T-helper 2 cell treated with Interferon-gamma antibody and Interleukin-4, amounts not matched to agents 100 ng/mL and 5 ng/mL, for 36 hours (primary cell): ENCODE measurements around the gene TAF4B. TPM values are rescaled to one million over a fixed set of nuclear protein-coding genes. Genes with fewer than 3 reads are reported as not detected.
"Not testable (repeated sequence)": the region's sequence is repeated elsewhere in the genome, so short reads cannot be mapped to it uniquely, and the experiment has no call there.

Experiments used
- intact Hi-C: fragments of 100-400 bp; cut with micrococcal nuclease; formaldehyde crosslinking; loops from one replicate; pipeline ENCODE4 v1.15.1; 2023
- total RNA-seq: library from RNA; stranded (reverse); gene quantifications from 2 replicates; pipeline ENCODE4 v1.2.3, GENCODE V29; 2022

TAF4B gene
- total RNA-seq, 1 donor from 2014 or later = 10.1 TPM

DNA sequence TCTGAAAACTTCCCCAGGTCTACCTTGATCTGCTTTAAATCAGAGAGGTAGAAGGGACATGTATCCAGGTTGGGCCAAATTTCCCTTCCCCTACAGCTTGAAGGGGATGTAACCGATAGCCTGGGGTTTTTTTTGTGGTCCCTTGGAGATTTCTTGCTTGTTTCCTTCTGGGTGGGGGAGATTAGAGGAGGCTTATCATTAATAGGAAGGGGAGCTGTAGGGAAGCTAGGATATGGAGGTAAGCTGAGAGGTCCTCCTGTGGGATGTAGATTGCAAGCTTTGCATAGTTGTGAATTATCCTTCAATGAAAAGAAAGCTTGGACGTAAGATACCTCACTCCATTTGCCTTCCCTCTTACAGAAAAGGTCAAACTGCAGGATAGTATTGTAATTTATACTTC, 11.1 kb downstream of the TAF4B start:
- intact Hi-C loops = not testable (repeated sequence)

DNA sequence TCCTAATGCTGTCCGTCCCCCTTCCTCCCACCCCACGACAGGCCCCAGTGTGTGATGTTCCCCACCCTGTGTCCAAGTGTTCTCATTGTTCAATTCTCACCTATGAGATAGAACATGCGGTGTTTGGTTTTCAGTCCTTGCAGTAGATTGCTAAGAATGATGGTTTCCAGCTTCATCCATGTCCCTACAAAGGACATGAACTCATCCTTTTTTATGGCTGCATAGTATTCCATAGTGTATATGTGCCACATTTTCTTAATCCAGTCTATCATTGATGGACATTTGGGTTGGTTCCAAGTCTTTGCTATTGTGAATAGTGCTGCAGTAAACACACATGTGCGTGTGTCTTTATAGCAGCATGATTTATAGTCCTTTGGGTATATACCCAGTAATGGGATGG, 12.5 kb downstream of the TAF4B start:
- intact Hi-C loops = not testable (repeated sequence)

DNA sequence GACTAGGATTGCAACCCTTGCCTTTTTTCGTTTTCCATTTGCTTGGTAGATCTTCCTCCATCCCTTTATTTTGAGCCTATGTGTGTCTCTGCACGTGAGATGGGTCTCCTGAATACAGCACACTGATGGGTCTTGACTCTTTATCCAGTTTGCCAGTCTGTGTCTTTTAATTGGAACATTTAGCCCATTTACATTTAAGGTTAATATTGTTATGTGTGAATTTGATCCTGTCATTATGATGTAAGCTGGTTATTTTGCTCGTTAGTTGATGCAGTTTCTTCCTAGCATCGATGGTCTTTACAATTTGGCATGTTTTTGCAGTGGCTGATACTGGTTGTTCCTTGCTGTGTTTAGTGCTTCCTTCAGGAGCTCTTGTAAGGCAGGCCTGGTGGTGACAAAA, 16.1 kb downstream of the TAF4B start:
- intact Hi-C loops = not testable (repeated sequence)

DNA sequence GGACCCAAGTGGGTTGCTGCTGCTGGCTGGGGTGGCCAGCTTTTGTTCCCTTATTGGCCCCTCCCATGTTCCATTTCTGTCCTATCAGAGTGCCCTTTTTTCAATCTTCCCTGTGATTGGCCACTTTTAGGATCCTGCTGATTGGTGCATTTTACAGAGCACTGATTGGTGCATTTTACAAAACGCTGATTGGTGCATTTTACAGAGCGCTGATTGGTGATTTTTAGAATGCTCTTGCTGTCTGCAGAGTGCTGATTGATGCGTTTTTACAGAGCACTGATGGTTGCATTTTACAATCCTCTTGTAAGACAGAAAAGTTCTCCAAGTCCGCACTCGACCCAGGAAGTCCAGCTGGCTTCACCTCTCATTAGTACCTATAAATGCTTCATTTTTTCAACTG, 19.2 kb downstream of the TAF4B start:
- intact Hi-C loops = not testable (repeated sequence)

DNA sequence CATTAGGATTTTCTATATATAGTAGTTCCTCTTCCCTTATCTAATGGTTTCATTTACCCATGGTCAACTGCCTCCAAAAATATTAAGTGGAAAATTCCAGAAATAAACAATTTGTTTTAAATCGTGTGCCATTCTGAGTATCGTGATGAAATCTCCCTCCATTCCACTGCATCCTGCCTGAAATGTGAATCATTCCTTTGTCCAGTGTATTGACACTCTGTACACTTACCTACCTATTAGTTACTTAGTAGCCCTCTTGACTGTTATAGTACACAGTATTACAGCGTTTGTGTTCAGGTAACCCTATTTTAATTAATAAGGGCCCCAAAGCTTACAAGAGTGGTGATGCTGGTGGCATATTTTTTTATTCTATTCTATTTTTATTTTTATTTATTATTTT, 26.2 kb downstream of the TAF4B start:
- intact Hi-C loops = no loop called here

DNA sequence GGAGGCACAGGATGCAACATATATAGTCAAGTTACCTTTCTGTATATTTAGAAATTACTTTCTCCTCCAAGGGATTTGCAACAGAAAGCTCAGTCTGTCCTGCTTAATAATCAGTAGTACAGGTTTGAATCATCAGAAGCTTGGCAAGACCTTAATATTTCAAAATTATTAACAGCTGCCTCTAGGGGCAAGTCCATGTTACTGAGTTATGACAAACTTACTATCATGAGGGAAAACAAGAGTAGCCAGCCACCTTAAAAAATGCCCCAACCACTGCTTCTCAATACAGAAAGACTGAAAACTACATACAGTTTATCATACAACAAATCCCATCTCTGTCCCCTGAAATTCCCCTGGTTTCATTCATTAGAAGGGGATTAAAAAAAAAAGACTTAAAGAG, 28.6 kb downstream of the TAF4B start:
- intact Hi-C loops = not testable (repeated sequence)

DNA sequence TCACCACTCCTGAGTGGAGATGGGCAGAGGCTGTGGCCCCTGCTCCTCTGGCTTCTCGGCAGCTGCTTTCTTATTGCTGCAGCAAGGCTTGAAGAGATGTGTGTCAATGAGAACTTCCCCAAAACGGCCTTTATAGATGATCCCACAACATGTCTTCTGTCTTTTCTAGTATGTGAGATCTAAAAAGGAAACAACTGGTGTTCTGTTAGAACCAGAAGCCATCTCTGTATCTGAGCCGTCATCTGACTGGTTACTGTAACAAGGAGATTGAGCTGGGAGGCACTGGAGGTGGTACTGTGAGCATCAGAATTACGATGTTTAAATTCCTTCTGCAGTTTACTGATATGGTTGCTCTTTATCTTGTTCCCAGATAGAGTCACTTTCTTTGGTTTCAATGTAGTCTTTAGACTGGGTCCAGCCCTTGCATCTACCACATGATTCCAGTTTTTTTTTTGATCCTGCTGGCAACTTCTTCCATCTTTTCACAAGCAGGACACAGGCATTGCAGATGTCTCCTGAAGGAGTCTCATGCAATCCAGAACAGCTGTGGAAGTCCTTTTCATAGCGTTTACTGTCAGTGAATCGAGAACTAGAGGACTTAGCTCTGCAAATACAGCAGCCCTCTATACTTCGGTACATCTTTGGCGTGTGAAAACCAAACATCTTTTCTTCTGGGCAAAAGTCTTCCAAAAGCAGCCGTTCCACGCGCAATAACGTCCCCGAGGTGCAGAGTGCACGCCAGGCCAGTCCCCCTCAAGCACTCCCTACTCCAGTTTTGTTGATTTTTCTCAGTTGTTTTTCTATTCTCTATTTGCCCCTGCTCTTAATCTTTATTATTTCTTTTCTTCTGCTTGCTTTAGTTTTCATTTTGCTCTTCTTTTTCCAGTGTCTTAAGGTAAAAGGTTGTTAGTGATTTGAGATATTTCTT, 29.7 kb downstream of the TAF4B start:
- intact Hi-C loops = no loop called here

DNA sequence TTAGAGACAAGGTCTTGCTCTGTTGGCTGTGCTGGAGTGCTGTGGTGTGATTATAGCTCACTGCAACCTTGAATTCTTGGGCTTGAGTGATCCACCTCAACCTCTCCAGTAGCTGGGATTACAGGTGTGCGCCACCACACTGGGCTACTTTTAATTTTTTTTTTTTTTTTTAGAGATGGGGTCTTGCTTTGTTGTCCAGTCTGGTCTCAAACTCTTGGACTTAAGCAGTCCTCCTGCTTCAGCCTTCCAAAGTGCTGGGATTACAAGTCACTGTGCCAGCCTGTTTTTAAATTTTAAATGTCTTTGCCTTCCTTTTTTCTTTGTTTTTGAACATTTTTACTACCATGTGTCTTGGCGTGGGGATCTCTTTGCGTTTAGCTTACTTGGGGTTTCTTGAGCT, 32.5 kb downstream of the TAF4B start:
- intact Hi-C loops = no loop called here

DNA sequence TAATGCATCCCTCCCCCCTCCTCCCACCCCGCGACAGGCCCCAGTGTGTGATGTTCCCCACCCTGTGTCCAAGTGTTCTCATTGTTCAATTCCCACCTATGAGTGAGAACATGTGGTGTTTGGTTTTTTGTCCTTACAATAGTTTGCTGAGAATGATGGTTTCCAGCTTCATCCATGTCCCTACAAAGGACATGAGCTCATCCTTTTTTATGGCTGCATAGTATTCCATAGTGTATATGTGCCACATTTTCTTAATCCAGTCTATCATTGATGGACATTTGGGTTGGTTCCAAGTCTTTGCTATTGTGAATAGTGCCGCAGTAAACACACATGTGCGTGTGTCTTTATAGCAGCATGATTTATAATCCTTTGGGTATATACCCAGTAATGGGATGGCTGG, 33.2 kb downstream of the TAF4B start:
- intact Hi-C loops = not testable (repeated sequence)

DNA sequence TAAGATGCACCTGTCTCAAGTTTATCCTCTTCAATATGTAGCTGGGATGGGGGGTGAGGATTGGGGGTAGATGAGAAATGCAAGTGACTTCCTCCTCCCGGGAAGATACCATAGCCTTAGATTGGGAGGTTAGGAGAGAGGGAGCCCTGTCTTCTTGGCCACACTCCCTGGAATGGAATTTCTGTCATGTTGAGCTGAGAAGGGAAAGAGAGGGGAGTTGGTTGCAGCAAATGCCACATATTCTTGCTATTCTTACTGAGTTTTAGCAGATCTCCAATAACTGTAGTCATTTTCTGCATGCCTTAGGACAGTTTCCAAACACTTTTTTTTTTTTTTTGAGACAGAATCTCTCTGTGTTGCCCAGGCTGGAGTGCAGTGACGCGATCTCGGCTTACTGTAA, 35.9 kb downstream of the TAF4B start:
- intact Hi-C loops = no loop called here

DNA sequence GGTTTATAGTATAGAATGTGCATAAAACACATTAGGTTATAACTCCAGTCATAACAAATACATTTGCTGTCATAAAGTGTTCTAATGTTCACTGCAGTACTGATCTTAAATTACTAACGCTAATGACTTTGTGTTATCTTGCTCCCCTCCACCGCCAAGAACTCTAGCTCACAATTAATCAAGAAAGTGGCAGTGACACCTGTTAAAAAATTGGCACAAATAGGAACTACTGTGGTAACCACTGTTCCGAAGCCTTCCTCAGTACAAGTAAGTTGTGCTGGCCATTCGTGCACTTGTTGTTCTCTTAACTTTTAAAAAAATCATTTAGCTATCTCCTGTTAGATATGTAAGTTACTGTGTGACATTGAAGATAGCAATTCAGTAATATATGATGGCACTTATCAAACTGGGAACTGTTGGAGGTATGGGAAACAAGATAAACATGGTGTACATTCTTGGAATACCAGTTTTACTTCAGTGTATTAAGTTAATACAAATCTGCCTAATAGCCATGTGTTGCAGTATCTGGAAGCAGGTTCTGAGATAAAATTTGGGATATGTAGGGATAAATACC, 41.2 kb downstream of the TAF4B start:
- intact Hi-C loops = no loop called here

DNA sequence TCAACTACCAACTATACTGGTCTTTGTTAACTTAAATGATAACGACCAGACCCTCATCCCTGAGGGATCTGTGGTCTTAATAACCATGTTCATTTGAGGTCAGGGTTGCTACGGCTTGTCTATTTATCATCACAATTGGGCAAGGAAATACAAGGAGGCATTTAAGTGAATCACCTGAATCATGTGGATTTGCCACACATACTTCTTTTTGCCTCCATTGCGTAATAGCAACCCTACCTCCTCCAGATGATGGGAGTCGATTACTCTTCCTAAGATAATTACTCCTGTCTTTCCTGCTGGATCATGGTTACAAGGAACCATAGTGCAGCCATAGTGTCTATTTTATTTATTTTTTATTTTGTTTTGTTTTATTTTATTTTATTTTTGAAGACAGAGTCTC, 42.2 kb downstream of the TAF4B start:
- intact Hi-C loops = no loop called here

DNA sequence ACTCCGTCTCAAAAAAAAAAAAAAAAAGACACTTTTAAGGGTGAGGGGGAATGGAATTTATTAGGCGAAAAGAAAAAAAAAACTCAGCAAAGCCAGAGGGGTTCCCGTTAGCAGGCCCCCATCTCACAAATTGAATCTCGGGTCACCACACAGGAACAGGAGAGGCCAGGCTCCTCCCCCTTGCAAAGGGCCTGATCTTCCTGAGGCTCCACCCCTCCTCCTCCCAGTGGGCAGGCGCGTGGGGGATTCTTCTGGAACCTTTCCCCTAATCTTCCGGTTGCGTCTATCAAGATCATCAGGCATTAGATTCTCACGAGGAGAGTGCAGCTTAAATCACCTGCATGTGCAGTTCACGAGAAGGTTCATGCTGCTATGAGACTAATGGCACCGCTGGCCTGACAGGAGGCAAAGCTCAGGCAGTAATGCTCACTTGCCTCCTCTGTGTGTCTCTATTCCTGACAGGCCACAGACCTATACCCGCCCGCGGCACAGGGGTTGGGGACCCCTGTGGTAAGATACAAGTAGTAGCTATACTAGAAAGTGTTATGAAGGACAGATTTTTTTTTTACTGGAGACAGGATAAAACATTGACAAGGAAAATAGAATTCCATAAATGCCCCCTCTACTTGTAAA, 45.8 kb downstream of the TAF4B start:
- intact Hi-C loops = no loop called here

DNA sequence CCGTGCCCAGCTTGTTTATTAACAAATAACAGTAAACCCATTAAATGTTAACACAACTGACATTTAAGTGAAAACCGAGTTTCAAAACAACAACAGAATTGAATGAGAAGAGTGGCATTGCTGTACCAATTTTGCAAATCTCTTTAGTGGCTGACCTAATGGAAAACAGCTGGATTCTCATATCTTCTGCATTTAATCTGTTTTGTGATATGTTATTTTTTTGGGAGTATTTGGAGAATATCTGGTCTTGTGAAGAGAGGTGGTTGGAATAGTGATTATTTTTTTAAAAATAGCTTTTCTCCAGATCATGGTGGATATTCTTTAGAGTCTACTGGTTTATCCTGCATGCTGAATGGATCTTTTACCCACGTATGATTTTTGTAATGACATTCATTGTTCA, 51.1 kb downstream of the TAF4B start:
- intact Hi-C loops = no loop called here

DNA sequence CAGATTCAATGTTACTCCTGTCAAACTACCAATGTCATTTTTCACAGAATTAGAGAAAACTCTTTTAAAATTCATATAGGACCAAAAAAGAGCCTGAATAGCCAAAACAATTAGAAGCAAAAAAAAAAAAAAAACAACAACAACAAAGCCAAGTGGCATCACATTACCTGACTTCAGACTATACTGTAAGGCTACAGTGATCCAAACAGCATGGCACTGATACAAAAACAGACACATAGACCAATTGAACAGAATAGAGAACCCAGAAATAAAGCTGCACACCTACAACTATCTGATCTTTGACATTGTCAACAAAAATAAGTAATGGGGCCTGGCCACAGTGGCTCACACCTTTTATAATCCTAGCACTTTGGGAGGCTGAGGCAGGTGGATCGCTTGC, 53.2 kb downstream of the TAF4B start:
- intact Hi-C loops = no loop called here

DNA sequence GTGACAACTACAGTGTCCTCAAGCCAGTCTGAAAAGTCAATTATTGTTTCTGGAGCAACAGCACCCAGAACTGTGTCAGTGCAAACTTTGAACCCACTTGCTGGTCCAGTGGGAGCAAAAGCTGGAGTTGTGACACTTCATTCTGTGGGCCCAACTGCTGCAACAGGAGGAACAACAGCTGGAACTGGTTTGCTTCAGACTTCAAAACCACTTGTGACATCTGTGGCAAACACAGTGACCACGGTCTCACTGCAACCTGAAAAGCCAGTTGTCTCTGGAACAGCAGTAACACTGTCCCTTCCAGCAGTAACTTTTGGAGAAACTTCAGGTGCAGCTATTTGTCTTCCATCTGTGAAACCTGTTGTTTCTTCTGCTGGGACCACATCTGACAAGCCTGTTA, 59.8 kb downstream of the TAF4B start:
- intact Hi-C loops = no loop called here

DNA sequence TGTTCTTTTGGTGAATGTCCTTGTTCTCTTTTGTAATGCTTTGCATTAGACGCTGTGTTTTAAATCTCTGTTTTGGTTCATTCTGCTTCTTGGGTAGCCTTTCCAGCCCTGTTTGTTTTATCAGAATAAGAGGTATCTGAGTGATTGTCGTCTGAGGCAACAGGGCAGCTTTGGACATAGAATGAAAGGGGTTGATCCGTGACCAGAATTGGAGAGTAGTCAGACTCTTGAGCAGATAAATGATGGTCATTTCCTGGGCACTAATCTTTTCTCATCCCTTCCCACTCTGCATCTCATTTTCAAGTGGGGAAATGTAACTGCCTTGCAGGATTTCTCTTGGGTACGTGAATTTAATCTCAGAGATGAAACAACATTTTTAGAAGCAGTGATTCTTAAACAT, 61.4 kb downstream of the TAF4B start:
- intact Hi-C loops = no loop called here

DNA sequence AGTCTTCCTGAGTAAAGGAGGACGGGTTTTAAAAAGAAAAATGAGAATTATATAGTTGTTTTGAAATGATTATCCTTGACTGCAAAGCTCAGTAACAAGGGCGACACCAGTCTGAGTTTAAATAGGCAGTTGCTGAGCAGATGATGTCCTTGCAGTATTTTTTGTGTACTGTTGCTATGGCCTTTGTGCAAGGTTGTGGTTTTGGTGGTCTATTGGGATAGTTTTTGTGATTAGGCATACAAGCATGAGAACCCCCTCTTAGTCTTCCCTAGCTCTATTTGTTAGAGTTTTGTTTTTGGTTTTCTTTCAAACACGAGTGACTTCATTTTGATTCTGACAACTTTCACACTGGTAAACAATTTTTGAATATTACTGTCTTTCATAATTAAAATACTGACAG, 64.1 kb downstream of the TAF4B start:
- intact Hi-C loops = no loop called here

DNA sequence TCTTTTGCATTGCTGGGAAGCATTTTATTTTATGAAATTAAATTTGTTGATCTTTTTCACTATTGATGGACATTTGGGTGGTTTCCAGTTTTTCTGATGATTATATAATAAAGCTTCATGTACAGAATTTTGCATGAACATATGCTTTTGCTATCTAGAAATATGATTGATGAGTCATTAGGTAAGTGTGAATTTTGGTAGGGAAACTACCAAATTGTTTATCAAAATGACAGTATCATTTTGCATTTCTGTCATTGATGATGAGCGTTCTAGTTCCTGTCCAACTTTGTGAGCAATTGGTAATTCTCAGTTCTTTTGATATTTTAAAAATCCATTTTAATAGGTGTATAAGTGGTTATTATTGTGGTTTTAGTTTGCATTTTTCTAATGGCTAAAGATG, 67.7 kb downstream of the TAF4B start:
- intact Hi-C loops = no loop called here

DNA sequence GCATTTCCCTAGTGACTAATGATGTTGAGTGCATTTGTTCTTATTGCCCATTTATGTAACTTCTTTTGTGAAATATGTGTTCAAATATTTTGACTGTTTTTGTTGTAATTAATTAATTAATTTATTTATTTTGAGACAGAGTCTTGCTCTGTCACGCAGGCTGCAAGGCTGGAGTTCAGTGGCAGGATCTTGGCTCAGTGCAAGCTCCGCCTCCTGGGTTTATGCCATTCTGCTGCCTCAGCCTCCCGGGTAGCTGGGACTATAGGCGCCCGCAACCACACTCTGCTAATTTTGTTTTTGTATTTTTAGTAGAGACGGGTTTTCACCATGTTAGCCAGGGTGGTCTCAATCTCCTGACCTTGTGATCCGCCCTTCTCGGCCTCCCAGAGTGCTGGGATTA, 71.9 kb downstream of the TAF4B start:
- intact Hi-C loops = no loop called here

DNA sequence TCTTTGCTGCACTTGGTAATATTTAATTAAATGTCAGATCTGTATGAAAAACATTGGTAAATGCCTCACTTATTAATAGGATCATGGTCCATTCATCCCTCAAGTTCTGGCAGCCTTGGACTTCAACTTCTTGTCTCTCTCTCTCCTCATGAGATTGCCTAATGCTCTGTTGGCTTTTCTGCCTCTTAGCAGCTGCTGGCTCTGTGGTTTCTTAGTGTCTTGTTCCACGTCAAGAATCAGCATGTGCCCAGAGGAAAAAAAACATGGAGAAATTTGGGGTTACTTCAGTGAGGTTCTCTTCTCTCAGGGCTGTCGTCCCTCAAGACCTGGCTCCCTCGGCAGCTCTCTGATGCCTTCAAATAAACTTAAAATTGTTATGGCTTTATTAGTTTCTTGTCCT, 75.4 kb downstream of the TAF4B start:
- intact Hi-C loops = no loop called here

DNA sequence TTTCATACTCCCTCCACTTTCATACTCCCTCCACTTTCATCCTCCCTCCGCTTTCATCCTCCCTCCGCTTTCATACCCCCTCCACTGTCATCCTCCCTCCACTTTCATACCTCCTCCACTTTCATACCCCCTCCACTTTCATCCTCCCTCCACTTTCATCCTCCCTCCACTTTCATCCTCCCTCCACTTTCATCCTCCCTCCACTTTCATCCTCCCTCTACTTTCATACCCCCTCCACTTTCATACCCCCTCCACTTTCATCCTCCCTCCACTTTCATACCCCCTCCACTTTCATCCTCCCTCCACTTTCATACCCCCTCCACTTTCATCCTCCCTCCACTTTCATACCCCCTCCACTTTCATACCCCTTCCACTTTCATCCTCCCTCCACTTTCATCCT, 77.0 kb downstream of the TAF4B start:
- intact Hi-C loops = not testable (repeated sequence)

DNA sequence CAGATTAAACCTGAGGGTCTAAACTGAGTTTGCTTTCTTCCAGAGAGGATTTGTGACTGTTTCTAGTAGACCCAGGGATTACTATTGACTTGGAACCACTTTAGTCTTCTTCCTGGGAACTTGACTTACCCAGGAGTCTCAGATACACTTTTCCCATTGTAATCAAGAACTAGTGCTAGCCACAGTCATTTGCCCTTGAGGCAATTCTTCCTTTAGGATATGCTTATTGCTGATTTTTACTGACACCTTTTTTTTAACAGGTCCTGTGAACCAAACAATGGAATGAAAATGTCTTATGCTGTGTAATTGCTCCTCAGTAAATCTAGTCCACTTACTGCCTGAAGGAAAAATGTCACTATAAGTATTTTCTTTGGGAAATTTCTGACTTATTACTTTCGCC, 78.3 kb downstream of the TAF4B start:
- intact Hi-C loops = no loop called here
